Kasumi-1 (cell line): ENCODE results near the gene GAB4.
A peak's percentile ranks its signal among the peaks of the same experiment; 100 is the strongest.
"Not testable (repeated sequence)": the region's sequence is repeated elsewhere in the genome, so short reads cannot be mapped to it uniquely, and the experiment has no call there.

Experiments used
- DNase-seq, 2 experiments: peaks; one replicate each; lab custom pipeline; 2025; lab: John Stamatoyannopoulos, UW

The GAB4 gene

GRCh38 chr22:16959345-16959930 is 48.6 kb downstream of the GAB4 start:
- DNase-seq: no peak

DNA sequence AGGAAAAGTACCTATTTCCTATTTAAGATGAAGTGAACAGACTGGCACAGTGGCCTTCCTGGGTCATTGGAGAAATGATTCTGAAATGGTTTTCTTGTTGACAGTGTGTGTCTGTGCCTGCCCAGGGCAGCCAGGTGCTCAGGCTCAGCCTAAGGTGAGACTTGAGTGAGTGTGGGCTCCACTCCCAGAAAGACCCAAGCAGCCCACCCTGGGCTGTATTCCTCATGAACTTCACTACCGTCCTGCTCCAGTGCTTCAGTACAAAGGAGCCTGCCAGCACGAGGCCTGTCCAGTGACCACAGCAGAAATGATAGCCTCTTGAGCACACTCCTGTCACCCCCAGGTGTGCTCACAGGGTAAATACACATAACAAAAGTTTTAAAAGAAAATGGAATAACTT is 49.5 kb downstream of the GAB4 start:
- DNase-seq: no peak

DNA sequence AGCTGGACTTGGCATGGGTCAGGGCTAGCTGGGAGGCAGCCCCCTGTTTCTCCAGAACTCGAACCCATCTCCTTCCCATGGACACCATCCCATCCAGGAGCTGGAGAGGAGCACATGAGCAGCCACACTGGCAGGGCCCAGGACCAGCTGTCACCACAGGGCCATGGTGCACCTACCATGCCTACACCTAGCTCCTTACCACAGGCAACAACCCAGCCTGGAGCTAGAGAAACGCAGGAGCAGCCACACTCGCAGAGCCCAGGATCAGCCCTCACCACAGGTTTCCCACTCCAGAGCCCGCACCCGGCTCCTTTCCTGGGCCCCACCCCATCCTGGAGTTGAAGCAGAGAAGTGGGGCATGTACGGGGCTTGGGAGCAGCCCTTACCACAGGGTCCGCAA is 50.2 kb downstream of the GAB4 start:
- DNase-seq: no peak

DNA sequence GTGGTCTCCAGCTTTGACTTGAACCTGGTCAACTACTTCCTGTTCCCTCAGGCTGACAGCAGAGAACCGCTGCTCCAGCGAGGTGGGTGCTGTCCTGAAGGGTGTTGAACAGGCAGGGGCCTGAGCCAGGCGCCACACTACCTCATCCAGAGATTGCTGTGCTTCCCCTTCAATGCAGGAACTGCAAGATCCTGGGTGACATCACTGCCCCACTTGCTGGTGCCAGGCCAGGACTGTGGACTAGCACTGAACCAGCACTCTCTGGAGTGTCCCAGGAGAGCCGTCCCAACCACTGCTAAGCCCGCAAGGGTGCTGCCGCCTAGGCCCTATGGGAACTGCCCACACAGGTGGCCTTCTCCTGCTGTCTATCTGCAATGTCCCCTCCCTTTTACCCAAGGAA is 51.7 kb downstream of the GAB4 start:
- DNase-seq: no peak

GRCh38 chr22:16955678-16956210 is 52.3 kb downstream of the GAB4 start:
- DNase-seq: no peak

DNA sequence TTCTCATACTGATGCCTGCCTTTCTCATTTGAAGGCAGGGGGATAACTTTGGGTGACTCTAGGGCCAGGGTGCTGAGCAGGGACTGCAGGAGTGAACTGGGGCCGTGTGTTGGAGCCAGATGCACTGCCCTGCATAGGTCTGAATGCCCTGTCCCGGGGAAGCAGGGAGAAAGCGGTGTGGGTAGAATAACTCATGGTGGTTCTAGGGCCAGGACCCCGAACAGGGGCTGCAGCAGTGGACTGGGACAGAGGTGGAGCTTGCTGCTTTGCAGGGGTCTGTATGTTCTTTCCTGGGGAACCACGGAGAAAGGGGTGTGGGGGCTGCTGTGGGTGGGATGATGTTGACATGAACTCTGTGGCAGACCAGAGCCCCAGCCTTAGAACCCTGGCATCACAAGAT is 52.9 kb downstream of the GAB4 start:
- DNase-seq: no peak

- DNase-seq: no peak
Observed at GRCh38 chr22:16954060-16954403, 54.0 kb downstream of the GAB4 start.

DNA sequence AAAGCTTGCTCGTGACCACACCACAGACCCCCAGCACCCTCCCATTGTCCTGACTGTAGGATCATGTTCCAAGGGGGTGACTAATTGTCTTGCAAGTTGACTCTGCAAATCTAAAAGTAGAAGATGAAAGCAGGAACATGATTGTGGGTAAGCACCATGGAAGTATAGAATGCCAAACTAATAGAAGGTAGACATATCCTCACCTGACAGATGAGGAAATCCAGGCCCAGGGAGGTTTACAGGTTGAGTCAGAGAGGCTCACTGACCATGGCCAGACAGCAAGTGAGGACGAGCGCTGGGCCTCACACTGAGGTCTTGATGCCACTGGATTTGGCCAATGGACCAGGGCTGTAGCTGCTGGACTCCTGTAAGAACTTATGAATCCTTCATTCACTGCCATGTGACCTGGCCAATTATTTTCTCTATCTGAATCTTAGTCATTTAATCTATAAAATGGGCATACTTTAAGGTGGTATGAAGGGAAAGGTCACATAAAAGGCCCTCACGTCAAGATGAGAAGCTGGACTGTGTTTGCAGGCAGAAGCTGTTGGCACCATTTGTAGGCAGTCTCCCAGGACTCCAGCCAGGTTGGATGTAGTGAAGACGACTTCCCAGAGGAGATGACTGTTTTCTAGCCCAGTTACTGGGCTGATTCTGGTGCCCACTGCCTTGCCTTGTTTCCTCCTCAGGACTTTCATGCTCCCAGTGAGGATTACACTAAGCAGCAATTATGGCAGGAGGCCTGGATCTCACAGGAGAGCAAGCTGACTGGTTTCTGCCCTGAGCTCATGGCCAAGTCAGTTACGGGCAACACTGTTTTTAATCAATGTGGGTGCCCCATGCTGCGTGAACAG is 54.6 kb downstream of the GAB4 start:
- DNase-seq: no peak

DNA sequence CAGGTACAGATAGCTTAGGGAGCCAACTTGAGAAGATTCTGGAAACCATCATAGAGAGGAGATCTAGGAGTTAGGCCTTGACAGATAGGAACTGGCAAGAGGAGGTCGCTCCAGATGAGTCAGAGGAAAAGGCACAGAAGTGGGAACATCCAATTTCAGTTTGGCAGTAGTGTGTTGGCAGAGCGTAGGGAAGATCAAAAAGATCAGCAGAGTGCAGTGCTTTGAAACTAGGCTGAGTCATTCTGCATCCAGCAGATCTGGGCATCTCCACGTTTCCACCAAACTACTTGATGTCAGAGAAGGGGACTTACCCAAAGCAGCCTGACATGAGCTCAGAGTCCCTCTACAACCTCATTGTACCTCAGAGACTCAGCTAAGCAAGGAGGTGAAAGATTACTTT is 58.5 kb downstream of the GAB4 start:
- no peak for DNase-seq

- DNase-seq: no peak
Observed at GRCh38 chr22:16937811-16938210, 70.2 kb downstream of the GAB4 start.

- DNase-seq: not testable (repeated sequence)
Observed at GRCh38 chr22:16937209-16937608, 70.8 kb downstream of the GAB4 start.

DNA sequence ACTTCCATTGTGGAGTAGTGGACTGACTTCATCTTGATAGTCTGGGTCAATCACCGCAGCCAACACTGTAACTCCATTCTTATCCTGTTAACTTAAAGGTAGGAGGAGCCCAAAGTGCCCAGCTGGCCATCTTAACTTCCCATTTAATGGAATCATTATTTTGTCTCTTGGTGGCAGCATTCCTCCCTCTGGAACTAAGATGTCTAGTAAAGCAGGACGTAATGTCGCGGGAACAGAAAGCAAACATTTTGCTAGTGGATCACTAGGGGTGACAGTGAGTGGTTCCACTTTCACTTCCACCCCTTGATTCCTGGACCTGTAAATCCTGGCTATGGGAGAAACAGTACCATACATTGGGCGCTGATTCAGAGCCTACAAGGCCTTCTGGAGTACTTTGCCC is 71.4 kb downstream of the GAB4 start:
- no peak for DNase-seq

DNA sequence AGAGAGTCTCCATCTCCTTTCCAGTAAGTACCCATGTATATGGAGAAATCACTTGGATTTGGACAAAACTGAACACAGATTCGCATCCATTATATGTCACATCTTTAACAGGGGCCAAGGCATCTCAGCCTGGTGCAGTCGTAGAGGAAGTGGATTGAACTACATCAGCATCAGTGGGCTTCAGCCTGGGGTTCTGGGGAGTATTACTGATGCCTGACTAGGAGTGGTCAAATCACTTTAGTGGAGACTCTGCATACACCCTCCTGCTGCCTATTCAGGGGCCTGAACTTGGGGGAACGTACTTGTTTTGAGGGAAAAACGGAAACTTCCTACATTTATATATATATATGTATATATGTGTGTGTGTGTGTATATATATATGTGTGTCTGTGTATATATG is 72.8 kb downstream of the GAB4 start:
- DNase-seq: no peak

- no peak for DNase-seq
Observed at GRCh38 chr22:16933291-16934282, 74.4 kb downstream of the GAB4 start.

GRCh38 chr22:16932577-16932976 is 75.4 kb downstream of the GAB4 start:
- DNase-seq: no peak

DNA sequence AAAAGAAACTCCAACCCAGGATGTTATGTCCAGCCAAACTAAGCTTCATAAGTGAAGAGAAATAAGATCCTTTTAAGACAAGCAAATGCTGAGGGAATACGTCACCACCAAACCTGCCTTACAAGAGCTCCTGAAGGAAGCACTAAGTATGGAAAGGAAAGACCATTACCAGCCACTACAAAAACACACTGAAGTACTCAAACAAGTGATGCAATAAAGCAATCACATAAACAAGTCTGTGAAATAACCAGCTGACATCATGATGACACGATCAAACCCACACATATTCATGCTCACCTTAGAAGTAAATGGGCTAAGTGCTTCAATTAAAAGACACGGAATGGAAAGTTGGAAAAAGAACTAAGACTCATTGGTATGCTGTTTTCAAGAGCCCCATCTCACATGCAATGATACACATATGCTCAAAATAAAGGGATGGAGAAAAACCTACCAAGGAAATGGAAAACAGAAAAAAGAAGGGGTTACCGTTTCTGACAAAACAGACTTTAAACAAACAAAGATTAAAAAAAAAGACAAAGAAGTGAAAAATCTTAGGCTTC is 82.5 kb downstream of the GAB4 start:
- DNase-seq: no peak

- no peak for DNase-seq
Observed at GRCh38 chr22:16922706-16923105, 85.3 kb downstream of the GAB4 start.

DNA sequence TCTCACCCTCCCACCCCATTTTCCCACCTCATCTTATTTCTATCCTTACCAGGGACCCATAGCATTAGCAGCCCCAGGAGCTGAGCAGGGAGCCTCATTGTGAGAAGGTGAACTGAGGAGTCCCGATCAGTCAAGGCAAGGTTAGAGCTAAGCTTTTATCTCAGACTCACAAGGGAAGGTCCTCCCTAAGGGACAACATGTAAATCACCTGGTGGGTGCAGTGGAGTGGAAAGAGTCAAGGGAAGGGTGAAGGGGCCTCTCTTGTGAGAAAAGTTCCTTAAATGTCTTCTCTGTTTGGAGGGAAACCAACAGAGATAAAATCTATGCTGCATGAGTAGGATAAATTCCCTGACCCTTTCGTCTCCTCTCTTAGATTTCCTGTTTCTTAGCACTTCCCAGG is 85.9 kb downstream of the GAB4 start:
- no peak for DNase-seq

DNA sequence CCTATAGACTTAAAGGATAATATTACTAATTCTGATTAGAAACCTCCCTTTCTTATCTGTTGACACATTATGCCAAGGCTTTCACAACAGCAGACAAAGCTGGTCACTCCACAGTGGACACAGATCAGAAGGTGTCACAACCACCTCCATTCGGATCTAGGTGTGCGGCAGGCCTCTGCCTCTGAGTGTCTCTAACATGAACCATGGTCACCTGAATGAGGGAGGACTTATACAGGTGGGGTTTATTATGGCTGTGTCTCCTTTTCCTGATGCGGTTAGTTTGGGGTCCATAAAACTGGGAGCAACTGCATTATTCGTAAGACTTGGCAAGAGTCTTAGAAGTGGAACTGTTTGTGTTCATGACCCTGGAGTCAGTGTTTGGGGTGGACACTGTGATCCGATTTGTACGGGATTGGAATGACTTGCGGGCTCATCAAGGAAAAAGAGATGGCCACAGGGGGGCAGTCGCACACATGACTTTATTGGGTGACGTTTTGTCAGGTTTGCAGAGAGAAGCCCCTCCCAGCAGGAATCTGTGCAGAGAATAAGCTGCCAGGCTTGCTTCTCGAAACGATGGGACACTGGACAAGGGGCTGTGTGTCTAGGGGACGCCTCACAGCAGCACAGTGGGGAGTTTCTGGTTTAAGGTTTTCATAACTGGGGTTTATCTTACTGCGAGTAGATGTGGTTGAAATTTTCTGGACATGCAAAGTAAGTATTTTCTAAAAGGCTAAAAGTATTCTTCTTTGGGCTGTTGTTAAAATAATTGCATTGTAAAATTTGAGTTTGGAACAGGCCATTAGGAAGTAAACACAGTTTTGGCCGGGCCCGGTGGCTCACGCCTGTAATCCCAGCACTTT is 90.6 kb downstream of the GAB4 start:
- peak; percentile 73 to 75 for DNase-seq

GRCh38 chr22:16915701-16916100 is 92.3 kb downstream of the GAB4 start:
- DNase-seq: no peak

DNA sequence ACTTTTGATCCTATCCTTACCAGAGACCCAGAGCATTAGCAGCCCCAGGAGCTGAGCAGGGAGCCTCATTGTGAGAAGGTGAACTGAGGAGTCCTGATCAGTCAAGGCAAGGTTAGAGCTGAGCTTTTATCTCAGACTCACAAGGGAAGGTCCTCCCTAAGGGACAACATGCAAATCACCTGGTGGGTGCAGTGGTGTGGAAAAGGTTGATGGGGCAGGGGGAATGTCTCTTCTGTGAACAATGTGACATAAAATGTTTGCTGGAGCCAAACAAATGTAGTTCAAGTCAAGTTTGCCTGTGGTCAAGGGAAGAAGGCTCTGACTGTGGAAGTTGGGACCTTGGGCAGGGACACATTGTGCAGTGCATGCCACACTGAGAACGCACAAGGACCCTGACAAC is 93.1 kb downstream of the GAB4 start:
- DNase-seq: not testable (repeated sequence)
